ENCODE data around the gene IRAK3.

DNA sequence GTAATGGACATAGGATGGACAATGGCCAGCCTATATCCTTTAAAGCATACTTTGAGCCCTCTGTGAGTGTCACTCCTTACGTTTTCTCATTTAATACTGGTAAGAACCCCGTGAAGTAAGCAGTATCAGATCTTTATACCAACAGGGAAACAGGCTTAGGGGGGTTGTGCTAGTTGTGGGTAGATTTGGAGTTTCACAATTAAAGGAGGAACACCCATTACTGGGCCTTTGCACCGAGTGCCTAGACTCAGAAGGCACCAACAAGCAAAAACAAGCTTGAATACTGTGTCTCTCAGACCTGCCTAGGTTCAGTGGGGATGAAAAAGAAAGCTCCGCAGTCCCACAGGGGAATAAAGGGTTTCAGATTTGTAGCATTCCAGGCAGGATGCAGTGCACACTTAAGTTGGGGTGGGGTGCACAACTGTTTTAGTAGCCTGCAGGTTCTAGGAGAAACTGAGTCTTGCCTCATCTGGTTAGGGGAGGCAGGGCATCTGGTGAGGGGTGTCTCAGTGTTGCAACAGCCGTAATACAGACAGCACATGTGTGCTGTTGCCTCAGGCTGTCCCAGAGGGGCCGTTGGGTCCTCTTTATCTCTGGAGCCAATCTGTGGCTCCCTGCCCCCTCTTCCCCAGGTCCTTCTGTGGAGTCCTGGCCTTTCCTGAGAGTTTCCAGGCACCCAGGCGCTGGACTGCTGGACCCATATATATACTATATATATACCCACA is 51.2 kb downstream of the IRAK3 start:
- TF ChIP-seq, protein P1, sequence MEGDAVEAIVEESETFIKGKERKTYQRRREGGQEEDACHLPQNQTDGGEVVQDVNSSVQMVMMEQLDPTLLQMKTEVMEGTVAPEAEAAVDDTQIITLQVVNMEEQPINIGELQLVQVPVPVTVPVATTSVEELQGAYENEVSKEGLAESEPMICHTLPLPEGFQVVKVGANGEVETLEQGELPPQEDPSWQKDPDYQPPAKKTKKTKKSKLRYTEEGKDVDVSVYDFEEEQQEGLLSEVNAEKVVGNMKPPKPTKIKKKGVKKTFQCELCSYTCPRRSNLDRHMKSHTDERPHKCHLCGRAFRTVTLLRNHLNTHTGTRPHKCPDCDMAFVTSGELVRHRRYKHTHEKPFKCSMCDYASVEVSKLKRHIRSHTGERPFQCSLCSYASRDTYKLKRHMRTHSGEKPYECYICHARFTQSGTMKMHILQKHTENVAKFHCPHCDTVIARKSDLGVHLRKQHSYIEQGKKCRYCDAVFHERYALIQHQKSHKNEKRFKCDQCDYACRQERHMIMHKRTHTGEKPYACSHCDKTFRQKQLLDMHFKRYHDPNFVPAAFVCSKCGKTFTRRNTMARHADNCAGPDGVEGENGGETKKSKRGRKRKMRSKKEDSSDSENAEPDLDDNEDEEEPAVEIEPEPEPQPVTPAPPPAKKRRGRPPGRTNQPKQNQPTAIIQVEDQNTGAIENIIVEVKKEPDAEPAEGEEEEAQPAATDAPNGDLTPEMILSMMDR (IDR thresholded peaks at IDR 0.05; ENCODE audit: borderline replicate concordance, extremely low read depth, low read length, poor library complexity, severe bottlenecking) = no peak
- TF ChIP-seq EZH2 (IDR thresholded peaks at IDR 0.05; ENCODE audit: borderline replicate concordance, low read depth, low read length, severe bottlenecking) = no peak
